Measurements from ENCODE around the gene CLASP1. TPM values are rescaled to one million over a fixed set of nuclear protein-coding genes. Genes with fewer than 3 reads are reported as not detected.

Gene CLASP1
- total RNA-seq, 1 donor from 2014 or later, result 95.1 TPM

DNA sequence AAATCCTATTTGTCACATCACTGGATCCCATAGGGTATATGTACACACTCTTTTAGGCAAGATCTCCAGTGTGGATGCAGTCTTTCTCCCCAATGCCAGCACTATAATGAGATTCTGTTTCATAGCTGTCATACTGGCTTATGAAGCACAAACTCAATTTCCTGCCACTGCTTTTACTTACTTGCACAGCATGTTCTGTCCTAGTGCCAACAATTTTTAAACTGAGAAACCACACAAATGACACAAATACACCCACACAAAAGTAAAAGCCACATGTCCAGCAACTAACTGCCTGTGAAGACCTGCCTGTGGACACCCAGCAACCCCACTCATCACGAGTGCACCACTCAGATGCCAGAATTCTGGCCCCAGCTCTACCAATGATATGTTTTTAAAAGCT is 148.2 kb downstream of the CLASP1 start:
- TF ChIP-seq, protein P1, sequence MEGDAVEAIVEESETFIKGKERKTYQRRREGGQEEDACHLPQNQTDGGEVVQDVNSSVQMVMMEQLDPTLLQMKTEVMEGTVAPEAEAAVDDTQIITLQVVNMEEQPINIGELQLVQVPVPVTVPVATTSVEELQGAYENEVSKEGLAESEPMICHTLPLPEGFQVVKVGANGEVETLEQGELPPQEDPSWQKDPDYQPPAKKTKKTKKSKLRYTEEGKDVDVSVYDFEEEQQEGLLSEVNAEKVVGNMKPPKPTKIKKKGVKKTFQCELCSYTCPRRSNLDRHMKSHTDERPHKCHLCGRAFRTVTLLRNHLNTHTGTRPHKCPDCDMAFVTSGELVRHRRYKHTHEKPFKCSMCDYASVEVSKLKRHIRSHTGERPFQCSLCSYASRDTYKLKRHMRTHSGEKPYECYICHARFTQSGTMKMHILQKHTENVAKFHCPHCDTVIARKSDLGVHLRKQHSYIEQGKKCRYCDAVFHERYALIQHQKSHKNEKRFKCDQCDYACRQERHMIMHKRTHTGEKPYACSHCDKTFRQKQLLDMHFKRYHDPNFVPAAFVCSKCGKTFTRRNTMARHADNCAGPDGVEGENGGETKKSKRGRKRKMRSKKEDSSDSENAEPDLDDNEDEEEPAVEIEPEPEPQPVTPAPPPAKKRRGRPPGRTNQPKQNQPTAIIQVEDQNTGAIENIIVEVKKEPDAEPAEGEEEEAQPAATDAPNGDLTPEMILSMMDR (IDR thresholded peaks at IDR 0.05; ENCODE audit: unreplicated experiment), result no peak
- peaks cover 3% of the 10 kb centered on the region for H3K4me1 Mint-ChIP-seq (ENCODE audit: unreplicated experiment)
- H3K27ac Mint-ChIP-seq (ENCODE audit: unreplicated experiment), result no peak overlapping the region
- peaks cover 42% of the 10 kb centered on the region for H3K36me3 Mint-ChIP-seq (ENCODE audit: low read depth, unreplicated experiment)
- no peaks in the 10 kb centered on the region for H3K27me3 Mint-ChIP-seq (ENCODE audit: unreplicated experiment)
- no peak for DNase-seq (ENCODE audit: low spot score)
- H3K4me3 Mint-ChIP-seq (ENCODE audit: unreplicated experiment), result no peak overlapping the region
- no peaks in the 10 kb centered on the region for H3K9me3 Mint-ChIP-seq (ENCODE audit: unreplicated experiment)

DNA sequence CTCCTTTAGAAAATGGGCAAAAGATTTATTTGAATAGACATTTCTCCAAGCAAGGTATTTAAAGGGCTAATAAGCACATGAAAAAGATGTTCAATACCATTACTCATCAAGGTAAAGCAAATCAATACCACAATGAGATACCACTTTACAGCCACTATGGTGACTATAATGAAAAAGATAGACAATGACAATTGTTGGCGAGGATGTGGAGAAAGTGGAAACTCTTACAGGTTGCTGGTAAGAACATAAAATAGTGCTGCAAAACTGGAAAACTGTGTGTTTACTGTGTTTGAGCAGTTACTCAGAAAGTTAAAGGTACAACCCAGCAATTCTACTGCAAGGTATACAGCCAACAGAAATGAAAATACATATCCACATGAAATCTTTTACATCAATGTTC is 150.5 kb downstream of the CLASP1 start:
- Mint-ChIP-seq H3K27ac (ENCODE audit: unreplicated experiment) (no peak overlapping the region), H3K27me3 (ENCODE audit: unreplicated experiment) (no peaks in the 10 kb centered on the region), H3K4me1 (ENCODE audit: unreplicated experiment) (no peaks in the 10 kb centered on the region), H3K36me3 (ENCODE audit: low read depth, unreplicated experiment) (peaks cover 46% of the 10 kb centered on the region), H3K9me3 (ENCODE audit: unreplicated experiment) (no peaks in the 10 kb centered on the region), H3K4me3 (ENCODE audit: unreplicated experiment) (no peak overlapping the region)
- TF ChIP-seq, protein P1 (IDR thresholded peaks at IDR 0.05; ENCODE audit: unreplicated experiment), result no peak
- no peak for DNase-seq (ENCODE audit: low spot score)

DNA sequence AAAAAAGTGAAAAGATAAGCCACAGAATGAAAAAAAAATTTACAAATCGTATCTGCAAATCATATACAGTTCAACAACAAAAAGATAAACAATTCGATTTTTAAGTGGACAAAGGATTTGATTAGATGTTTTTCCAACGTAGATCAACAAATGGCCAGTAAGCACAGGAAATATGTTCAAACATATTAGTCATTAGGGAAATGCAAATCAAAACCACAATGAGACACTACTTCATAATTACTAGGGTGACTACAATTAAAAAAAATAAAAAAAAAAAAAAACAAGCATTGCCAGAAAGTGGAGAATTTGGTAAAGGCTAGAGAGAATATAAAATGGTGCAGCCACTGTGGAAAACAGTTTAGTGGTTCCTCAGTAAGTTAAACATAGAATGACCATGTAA is 156.9 kb downstream of the CLASP1 start:
- Mint-ChIP-seq H3K4me1 (ENCODE audit: unreplicated experiment) (peaks cover 8% of the 10 kb centered on the region), H3K27ac (ENCODE audit: unreplicated experiment) (no peak overlapping the region), H3K4me3 (ENCODE audit: unreplicated experiment) (no peak overlapping the region), H3K9me3 (ENCODE audit: unreplicated experiment) (no peaks in the 10 kb centered on the region), H3K27me3 (ENCODE audit: unreplicated experiment) (peaks cover 1% of the 10 kb centered on the region), H3K36me3 (ENCODE audit: low read depth, unreplicated experiment) (peaks cover 10% of the 10 kb centered on the region)
- TF ChIP-seq, protein P1 (IDR thresholded peaks at IDR 0.05; ENCODE audit: unreplicated experiment), result no peak
- DNase-seq (ENCODE audit: low spot score), result no peak

DNA sequence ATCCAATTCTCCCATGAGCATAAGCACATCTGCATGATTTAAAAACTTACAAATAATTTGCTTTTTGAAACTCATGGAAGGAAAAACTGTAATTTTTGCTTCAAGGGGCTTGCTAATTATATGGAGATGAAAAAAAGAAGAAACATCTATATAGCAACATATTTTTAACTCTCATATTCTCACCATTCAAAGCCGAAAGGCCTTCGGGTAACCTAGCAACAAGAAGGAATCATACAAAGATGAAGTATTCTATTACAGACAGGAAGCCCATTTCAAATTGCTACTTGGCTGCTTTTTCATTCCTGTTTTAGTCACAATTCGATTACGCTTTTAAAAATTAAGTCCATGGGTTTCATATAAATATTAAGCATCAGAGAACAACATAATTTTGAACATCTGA is 157.7 kb downstream of the CLASP1 start:
- no peaks in the 10 kb centered on the region for H3K9me3 Mint-ChIP-seq (ENCODE audit: unreplicated experiment)
- TF ChIP-seq, protein P1 (IDR thresholded peaks at IDR 0.05; ENCODE audit: unreplicated experiment), result no peak
- H3K4me1 Mint-ChIP-seq (ENCODE audit: unreplicated experiment), result peaks cover 8% of the 10 kb centered on the region
- peaks cover 10% of the 10 kb centered on the region for H3K36me3 Mint-ChIP-seq (ENCODE audit: low read depth, unreplicated experiment)
- H3K27me3 Mint-ChIP-seq (ENCODE audit: unreplicated experiment), result peaks cover 1% of the 10 kb centered on the region
- no peak for DNase-seq (ENCODE audit: low spot score)
- peak overlapping the region; percentile 67 for H3K27ac Mint-ChIP-seq (ENCODE audit: unreplicated experiment)
- H3K4me3 Mint-ChIP-seq (ENCODE audit: unreplicated experiment), result no peak overlapping the region

DNA sequence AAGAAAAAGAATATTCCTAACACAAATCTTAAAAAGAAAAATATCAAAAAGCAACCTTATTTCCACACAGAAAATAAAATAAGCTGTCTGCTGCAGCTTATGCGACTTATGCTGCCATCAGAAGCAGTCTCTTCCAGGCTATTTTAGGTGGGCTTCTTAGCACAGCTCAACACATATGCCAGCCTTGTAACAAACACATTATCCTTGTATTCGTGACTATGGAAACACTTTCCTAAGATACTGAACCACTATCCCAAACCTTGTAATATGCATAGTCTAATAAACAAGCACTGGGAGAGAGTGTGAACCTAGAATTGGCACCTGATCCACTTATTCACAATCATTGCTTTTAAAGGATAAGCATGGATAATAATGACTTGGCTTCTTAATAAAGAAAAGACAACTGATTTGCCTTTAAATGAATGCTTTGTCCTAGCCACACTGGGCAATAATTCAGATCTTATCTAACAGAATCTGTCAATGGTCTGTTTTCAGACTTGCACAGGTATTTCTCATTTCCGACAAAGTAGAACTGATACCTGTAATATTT is 158.6 kb downstream of the CLASP1 start:
- Mint-ChIP-seq H3K36me3 (ENCODE audit: low read depth, unreplicated experiment) (peaks cover 10% of the 10 kb centered on the region), H3K4me1 (ENCODE audit: unreplicated experiment) (peaks cover 8% of the 10 kb centered on the region), H3K27me3 (ENCODE audit: unreplicated experiment) (peaks cover 1% of the 10 kb centered on the region), H3K4me3 (ENCODE audit: unreplicated experiment) (no peak overlapping the region), H3K27ac (ENCODE audit: unreplicated experiment) (no peak overlapping the region), H3K9me3 (ENCODE audit: unreplicated experiment) (no peaks in the 10 kb centered on the region)
- TF ChIP-seq, protein P1 (IDR thresholded peaks at IDR 0.05; ENCODE audit: unreplicated experiment), result no peak
- no peak for DNase-seq (ENCODE audit: low spot score)
